ENCODE data around the gene ATP13A2.

ATP13A2 gene

GRCh38 chr1:17028662-17029188 lies 17.0 kb upstream of the ATP13A2 start:
- peak; percentile 27 for DNase-seq (ENCODE audit: low spot score)

DNA sequence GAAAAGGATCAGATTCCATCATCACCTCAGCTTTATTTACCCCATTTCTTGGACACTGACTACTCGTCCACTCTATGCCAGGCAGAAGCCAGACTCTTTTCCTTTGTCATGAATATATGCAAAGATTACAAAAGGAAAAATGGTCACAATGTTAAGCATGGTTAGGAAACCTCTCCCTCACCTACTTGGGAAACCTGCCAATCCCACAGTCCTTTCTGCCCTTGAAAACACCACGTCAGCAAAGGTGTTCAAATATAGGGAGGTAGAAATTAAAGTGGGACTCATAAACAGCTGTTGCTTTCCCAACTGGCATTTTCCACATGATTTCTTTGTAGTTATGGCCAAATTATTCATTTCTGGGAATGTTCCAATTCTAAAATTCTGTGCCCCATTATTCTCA lies 16.2 kb upstream of the ATP13A2 start:
- DNase-seq (ENCODE audit: low spot score): no peak

DNA sequence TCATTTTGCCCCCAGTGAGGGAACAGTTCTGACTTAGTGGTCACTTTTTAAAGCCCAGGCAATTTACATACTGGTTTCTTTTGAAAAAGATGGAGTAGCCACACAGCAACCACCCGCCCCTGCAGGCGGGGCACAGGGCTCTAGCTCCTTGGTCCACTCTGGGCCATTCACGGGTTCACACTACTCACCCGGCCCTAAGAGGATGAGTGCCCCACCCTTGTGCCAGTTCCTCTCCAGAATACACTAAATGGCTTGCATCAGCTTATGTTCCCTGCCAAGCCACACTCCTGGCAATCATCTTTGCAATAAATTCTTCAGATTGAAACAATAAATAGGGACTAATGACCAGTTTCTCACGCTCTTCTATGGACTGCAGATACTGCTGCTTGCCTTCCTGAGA lies 15.7 kb upstream of the ATP13A2 start:
- peak; percentile 79 for DNase-seq (ENCODE audit: low spot score)

DNA sequence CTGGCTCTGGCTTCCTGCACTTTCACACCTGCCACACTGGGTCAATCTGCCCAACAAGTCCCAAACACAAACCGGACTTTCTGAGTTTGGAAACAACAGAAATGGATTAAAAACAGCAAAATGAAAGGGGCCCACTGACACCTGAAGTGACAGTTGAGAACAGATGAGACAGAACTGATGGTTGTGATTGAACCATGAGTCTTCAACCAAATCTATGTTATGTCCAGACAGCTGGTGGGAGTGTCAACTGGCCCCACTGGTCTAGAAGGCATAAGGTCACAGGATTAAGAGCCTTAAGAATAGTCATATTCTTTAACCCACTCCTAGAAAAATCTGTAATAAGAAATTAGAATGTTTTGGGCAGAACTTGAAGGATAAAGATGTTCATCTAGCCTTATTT lies 13.0 kb upstream of the ATP13A2 start:
- DNase-seq (ENCODE audit: low spot score): no peak

- DNase-seq (ENCODE audit: low spot score): no peak
These were observed 11.8 kb upstream of the ATP13A2 start for GRCh38 chr1:17023573-17023972.

DNA sequence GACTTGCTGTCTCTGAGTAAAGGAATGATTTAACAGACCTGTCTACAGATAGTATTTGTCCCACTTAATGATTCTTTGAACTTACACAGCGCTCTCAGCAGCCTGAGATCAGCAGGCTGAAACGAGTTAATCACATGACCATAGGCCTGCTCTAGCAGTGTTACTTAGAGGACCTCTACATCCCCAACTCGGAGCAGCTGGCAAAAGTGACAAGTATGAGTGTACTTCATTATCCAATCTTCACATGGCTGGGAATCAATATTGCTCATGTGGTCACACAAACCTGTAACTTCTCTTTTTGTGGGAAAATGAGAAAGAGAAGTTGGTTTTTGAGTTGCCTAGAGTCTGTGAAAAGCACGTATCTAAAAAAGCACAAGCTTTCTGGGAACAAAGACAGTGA lies 11.4 kb upstream of the ATP13A2 start:
- DNase-seq (ENCODE audit: low spot score): no peak

DNA sequence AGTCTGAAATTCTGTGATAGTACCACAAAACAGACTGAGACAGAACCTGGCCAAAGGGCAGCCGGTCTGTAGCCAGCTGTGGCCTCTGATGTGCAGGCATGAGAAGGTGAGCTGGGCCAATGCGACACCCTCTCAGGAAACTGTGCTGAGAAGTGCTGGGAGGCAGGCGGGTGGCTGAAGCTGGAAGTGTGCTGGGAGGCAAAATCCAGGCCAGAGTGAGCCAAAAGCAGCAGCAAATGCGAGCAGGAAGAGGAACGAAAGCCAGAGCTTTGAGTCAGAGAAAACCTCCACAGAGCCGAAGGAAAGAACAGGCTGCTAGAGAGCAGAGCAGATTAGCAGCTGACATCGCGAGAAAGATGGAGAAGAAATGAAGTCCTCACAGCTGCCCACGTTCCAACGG lies 10.2 kb upstream of the ATP13A2 start:
- DNase-seq (ENCODE audit: low spot score): no peak

DNA sequence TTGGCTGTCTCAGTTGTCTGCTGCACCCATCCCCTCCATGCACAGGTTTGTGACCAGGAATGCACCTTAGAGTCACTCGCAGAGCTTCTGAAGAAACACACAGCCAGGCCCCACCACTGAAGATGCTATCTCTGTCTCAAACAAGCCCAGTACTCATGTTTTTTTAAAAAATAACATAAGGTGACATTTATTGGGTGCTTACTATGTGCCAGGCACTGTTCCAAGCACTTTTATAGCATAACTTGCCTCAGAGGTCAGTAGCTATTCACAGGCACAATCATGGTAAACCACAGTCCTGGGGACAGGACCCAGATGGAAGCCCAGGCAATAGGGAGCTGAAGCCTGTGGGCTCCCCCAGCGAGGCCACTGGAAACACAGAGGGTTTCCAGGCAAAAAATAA lies 8.8 kb upstream of the ATP13A2 start:
- no peak for DNase-seq (ENCODE audit: low spot score)

DNA sequence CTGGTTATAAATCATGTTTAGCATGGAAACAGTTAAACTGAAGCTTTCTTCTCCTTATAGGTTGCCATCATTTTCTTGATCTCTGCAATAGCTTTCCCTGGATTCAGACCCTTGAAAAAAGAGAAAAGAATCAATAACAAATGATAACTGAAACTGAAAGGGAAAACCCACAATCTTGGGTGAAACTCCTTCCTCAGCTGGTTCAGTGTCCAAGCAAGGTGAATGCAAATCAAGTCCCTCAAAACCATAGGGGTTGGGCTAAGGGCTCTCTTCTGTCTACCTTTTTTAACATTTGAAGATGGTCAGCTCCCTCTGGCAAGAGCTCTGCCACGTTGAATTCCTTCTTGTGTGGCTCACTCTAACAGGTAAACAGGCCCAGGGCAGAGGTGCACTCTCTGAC lies 7.1 kb upstream of the ATP13A2 start:
- no peak for DNase-seq (ENCODE audit: low spot score)

DNA sequence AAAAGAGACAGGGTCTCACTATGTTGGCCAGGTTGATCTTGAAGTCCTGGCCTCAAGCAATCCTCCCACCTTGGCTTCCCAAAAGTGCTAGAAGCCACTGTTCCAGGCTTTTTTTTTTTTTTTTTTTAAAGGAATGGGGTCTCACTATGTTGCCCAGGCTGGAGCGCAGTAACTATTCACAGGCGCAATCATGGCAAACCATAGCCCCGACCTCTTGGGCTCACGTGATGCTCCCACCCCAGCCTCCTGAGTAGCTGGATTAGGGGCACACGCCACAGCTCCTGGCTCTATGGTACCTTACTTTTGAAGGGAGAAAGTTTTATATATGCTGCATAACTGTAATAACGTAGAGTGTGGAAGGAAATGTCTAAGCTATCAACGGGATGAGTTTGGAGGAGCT lies 5.7 kb upstream of the ATP13A2 start:
- no peak for DNase-seq (ENCODE audit: low spot score)

DNA sequence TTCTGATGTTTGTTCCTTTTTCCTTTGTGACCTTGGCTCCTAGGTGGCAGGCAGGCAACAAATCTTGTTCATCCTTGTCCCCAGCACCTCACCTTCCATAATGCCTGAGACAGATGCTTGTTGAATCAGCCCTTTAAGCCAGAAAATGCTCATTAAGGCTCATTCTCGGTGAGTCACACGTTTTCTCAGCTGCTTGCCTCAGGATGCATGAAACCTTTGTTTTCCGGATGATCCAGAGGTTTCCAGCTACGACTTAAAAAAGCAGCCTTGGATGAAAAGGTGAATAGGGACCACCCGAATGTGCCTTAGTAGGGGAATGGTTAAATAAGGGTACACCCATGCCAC lies 4.6 kb upstream of the ATP13A2 start:
- DNase-seq (ENCODE audit: low spot score): peak; percentile 46

DNA sequence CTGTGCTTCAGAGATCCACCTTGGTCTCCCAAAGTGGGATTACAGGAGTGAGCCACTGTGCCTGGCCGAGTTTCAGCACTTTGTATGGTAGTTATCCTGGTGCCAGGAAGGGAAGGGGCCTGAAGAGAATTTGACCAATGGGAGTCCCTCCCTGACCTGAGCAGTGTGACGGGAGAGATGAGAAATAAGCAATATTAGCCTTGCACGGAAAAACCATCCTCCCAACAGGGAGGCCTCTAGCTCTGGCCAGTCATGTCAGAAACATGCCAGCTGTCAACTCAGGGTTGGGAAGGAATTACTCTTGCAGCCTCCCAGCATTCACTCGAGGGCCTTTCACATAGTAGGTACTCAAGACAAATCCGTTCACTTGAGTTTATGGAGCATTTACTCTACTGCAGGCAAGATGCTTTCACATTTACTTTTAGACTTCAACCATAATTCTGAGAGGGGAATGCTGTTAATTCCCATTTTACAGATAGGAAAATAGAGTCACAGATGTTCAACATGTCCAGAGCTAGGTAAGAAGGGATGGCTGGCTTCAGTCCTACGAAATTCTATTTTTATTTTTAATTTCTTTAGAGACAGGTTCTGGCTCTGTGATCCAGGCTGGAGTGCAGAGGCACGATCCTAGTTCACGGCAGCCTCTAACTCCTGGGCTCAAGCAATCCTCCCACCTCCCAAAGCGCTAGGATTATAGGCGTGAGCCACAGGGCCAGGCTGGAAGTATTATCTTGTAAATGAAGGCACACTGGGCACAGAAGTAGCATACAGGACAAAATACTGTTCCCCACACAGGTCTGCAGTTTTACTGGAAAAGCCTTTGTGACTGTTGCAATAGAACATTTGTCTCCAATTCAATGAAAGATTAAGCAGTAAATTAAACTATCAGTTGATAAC lies 3.2 kb upstream of the ATP13A2 start:
- no peak for DNase-seq (ENCODE audit: low spot score)

- DNase-seq (ENCODE audit: low spot score): no peak
These were observed 2.0 kb upstream of the ATP13A2 start for GRCh38 chr1:17013491-17014320.

DNA sequence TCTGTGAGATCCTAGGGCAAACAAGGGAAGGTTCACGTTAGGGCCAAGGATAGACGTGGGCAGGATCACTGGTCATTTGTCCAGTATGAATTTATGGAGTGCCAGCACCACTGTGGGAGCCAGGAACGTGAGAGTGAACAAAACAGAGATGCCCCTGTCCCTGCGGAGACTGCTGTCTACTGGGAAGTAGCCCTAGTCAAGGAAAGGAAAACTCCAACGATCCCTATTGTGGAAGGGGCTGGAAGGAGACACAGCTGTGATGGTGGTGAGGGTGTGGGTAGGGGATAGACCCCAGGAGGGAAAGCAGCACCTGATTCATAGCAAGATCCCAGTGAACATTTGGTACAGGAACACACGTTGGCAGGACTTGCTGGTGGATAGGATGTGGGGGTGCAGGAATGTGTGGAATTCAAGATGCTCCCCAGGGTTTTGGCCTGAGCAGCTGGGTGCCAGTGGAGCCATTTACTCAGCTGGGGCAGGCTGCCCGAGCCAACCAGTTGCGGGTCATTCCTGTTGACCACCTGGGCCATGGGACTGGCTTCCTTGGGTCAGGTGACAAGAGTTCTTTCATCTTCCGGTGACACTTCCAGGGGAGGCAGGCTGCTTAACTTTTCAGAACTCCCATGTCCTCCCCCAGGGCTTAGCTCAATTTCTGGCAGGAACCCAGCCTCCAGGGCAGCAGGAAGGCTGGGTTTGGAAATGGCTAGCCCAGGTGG lies 1.2 kb upstream of the ATP13A2 start:
- DNase-seq (ENCODE audit: low spot score): peak; percentile 8

GRCh38 chr1:17011092-17011438 lies 663 bp downstream of the ATP13A2 start:
- DNase-seq (ENCODE audit: low spot score): peak; percentile 17

DNA sequence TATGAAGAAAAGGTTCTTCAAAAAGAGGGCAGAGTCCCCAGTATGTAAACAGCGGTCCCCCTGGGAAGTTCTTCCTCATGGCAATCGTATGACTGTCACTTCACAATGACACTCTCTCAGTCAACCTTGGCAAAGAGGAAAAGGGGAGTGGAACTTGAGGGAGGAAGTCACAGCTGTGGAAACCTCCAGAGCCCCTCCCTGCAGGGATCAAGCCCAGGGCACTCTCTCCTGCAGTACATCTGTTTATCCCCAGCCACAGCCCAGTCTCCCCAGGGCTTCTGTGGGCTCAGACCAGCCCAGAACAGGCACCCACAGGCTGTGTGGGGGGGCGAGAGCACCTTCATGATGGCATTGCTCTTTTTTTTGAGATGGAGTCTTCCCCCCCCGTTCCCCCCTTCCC lies 2.0 kb downstream of the ATP13A2 start:
- DNase-seq (ENCODE audit: low spot score): peak; percentile 17

DNA sequence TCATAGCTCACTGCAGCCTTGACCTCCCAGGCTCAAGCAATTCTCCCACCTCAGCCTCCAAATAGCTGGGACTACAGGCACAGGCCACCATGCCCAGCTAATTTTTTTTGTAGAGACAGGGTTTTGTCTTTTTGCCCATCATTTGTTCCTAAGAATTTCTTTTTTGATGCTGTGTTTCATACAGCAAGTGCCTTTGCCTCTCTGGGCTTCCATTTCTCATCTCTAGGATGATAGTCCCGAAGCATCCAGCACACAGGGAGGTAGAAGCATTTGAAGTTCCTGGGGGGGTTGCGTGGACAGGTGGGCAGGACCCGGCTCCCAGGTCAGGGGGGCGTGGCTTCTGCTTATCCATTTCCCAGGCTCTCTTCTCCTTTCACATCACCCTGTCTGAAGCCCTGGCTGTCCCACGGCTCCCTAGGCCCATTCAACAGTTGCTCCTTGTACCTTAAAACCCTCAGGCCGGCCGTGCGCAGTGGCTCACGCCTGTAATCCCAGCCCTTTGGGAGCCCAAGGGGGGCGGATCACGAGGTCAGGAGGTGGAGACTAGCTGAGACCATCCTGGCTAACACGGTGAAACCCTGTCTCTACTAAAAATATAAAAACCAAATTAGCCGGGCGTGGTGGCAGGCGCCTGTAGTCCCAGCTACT lies 3.4 kb downstream of the ATP13A2 start:
- DNase-seq (ENCODE audit: low spot score): no peak

DNA sequence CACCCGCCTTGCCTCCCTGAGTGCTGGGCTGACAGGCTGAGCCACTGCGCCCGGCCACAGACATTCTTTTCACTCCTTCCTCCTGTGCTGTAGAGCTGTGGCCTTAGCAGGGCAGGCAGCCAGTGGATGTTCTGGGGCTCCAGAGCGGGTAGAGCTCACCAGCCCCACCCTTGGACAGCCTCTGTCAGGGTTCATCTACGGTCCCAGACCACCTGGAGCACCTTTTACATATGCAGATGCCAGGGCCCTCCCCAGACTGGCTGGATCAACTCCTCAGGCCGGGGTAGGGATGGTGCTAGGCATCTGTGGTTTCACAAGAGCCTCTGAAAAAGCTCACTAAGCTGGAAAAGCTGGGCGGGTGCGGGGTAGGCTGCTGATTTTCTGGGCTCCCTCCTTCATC lies 4.6 kb downstream of the ATP13A2 start:
- DNase-seq (ENCODE audit: low spot score): peak; percentile 9

DNA sequence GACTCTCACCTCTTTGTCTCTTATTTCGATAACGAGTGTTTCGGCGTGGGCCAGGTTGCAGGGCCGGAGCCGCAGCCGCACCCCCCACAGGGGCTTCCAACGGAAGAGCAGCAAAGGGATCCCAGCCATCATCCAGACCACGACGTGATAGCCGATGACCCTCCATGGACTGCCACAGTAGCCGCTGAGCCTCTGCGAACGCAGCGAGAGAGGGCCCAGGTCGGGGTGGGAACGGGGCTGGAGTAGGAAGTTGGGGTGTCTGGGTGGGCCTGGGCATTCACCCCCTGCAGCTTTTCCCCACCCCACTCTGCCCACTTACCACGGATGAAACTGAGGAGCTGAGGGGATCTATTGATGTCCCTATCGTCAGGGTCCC lies 6.4 kb downstream of the ATP13A2 start:
- DNase-seq (ENCODE audit: low spot score): no peak

GRCh38 chr1:17004466-17005364 lies 7.0 kb downstream of the ATP13A2 start:
- DNase-seq (ENCODE audit: low spot score): peak; percentile 11

DNA sequence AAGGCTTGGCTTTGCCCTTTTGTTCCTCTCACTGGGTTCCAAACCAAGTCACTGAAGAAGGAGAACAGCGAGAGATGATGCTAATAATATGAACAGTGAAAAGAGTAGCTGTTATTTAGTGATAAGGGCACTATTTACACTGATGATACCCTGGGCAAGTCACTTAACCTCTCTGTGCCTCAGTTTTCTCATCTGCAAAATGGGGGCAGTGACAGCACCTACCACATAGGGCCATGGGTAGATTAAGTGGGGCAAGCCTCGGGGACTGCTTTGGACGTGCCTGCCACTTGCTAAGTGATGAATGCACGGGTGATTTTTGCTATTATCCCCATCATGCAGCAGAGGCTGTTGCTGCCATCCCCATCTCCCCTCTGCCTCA lies 9.2 kb downstream of the ATP13A2 start:
- no peak for DNase-seq (ENCODE audit: low spot score)
